ENCODE results near the gene MAN2B1. TPM values are rescaled to one million over a fixed set of nuclear protein-coding genes. Genes with fewer than 3 reads are reported as not detected.

The MAN2B1 gene
- polyA plus RNA-seq, 3 donors, result 218 to 305 (median 295) TPM

GRCh38 chr19:12639901-12640613 is 26.5 kb downstream of the MAN2B1 start:
- Histone ChIP-seq H3K79me2 (ENCODE audit: insufficient read depth, low read length) (no peaks in the 10 kb centered on the region), H3K9ac (ENCODE audit: insufficient read depth, low read length, poor library complexity, severe bottlenecking) (no peak overlapping the region), H3K27me3 (ENCODE audit: control insufficient read depth in 2 of 2, insufficient read depth in 2 of 2, low read length in 2 of 2) (no peaks in the 10 kb centered on the region), H3K4me2 (replicated peaks; ENCODE audit: extremely low read depth, low read length, poor library complexity, severe bottlenecking) (peak overlapping the region; percentile 74), H3K4me3 (replicated peaks in 1 of 3; ENCODE audit: low read depth in 2 of 3, low read length in 3 of 3) (peak overlapping the region in 1 of 3 experiments; percentile 49), H3K27ac (ENCODE audit: low read depth in 1 of 2, low read length in 2 of 2) (no peak overlapping the region), H3K4me1 (ENCODE audit: control insufficient read depth in 1 of 2, insufficient read depth in 2 of 2, low read length in 2 of 2) (peaks cover 8 to 12% of the 10 kb centered on the region in 2 donors), H3K36me3 (replicated peaks in 1 of 2; ENCODE audit: control insufficient read depth in 1 of 2, insufficient read depth in 2 of 2, low read length in 2 of 2) (peaks cover 13 to 18% of the 10 kb centered on the region in 2 donors), H2AFZ (ENCODE audit: insufficient read depth, low read depth, low read length, poor library complexity, severe bottlenecking) (peak overlapping the region; percentile 76), H3K9me3 (replicated peaks in 1 of 2; ENCODE audit: control insufficient read depth in 1 of 2, insufficient read depth in 1 of 2, low read length in 2 of 2) (no peaks in the 10 kb centered on the region), H4K20me1 (ENCODE audit: insufficient read depth, low read length) (no peaks in the 10 kb centered on the region)
- Mint-ChIP-seq H3K27me3 (ENCODE audit: low read depth in 3 of 3) (peaks cover 0 to 2% (median 0%) of the 10 kb centered on the region in 3 donors), H3K9me3 (peaks cover 0 to 7% (median 0%) of the 10 kb centered on the region in 7 donors), H3K27ac (peak overlapping the region in 6 of 7 donors; percentile 23 to 61 (median 50)), H3K4me1 (peaks cover 9% of the 10 kb centered on the region), H3K36me3 (peaks cover 19 to 33% of the 10 kb centered on the region in 2 donors), H3K4me3 (peak overlapping the region; percentile 65 to 89)
- WGBS (ENCODE audit: insufficient coverage), result 5% methylated on average over 37 of the region's 39 CpGs
- peak; percentile 90 for TF ChIP-seq CTCF (IDR thresholded peaks at IDR 0.05)
- peak; percentile 82 to 89 (median 83) for DNase-seq
- intact Hi-C loops (cut with micrococcal nuclease), result no loop called here

GRCh38 chr19:12638611-12639182 is 27.8 kb downstream of the MAN2B1 start:
- intact Hi-C loops (cut with micrococcal nuclease), result no loop called here
- H3K9ac ChIP-seq (ENCODE audit: insufficient read depth, low read length, poor library complexity, severe bottlenecking), result no peak overlapping the region
- no peaks in the 10 kb centered on the region for H4K20me1 ChIP-seq (ENCODE audit: insufficient read depth, low read length)
- peaks cover 8 to 12% of the 10 kb centered on the region in 2 donors for H3K4me1 ChIP-seq (ENCODE audit: control insufficient read depth in 1 of 2, insufficient read depth in 2 of 2, low read length in 2 of 2)
- 96% methylated on average over 18 of the region's 22 CpGs for WGBS (ENCODE audit: insufficient coverage)
- no peaks in the 10 kb centered on the region for H3K79me2 ChIP-seq (ENCODE audit: insufficient read depth, low read length)
- H3K27ac Mint-ChIP-seq, result no peak overlapping the region
- no peak overlapping the region for H3K4me2 ChIP-seq (replicated peaks; ENCODE audit: extremely low read depth, low read length, poor library complexity, severe bottlenecking)
- no peak overlapping the region for H3K4me3 ChIP-seq (replicated peaks in 1 of 3; ENCODE audit: low read depth in 2 of 3, low read length in 3 of 3)
- peaks cover 15 to 22% of the 10 kb centered on the region in 2 donors for H3K36me3 Mint-ChIP-seq
- DNase-seq, result no peak
- H3K27me3 ChIP-seq (ENCODE audit: control insufficient read depth in 2 of 2, insufficient read depth in 2 of 2, low read length in 2 of 2), result no peaks in the 10 kb centered on the region
- peaks cover 4% of the 10 kb centered on the region in 2 donors for H3K36me3 ChIP-seq (replicated peaks in 1 of 2; ENCODE audit: control insufficient read depth in 1 of 2, insufficient read depth in 2 of 2, low read length in 2 of 2)
- H3K27ac ChIP-seq (ENCODE audit: low read depth in 1 of 2, low read length in 2 of 2), result no peak overlapping the region
- no peak overlapping the region for H2AFZ ChIP-seq (ENCODE audit: insufficient read depth, low read depth, low read length, poor library complexity, severe bottlenecking)
- no peak for TF ChIP-seq CTCF (IDR thresholded peaks at IDR 0.05)
- no peak overlapping the region for H3K4me3 Mint-ChIP-seq
- peaks cover 0 to 7% (median 0%) of the 10 kb centered on the region in 7 donors for H3K9me3 Mint-ChIP-seq
- H3K9me3 ChIP-seq (replicated peaks in 1 of 2; ENCODE audit: control insufficient read depth in 1 of 2, insufficient read depth in 1 of 2, low read length in 2 of 2), result no peaks in the 10 kb centered on the region
- H3K4me1 Mint-ChIP-seq, result peaks cover 9% of the 10 kb centered on the region
- H3K27me3 Mint-ChIP-seq (ENCODE audit: low read depth in 3 of 3), result peaks cover 0 to 2% (median 0%) of the 10 kb centered on the region in 3 donors

Measured in CD14-positive monocyte (primary cell).